ENCODE data around the gene ZFAND2A.

- TF ChIP-seq CTCF (IDR thresholded peaks at IDR 0.05) (no peak), ZFX (IDR thresholded peaks at IDR 0.05; ENCODE audit: borderline replicate concordance) (no peak)
Observed at GRCh38 chr7:1121476-1121875, 38.5 kb downstream of the ZFAND2A start.

Measured in 22Rv1 (cell line).